HG02981 (cell line): Measurements from ENCODE around the gene PDGFRA.

Experiments used
- ATAC-seq: cut with Tn5 transposase; IDR thresholded peaks from one replicate; pipeline ENCODE4 v1.9.1; 2021; ENCODE audit warnings: mild to moderate bottlenecking, moderate library complexity; ENCODE audit not compliant: unreplicated experiment

Gene PDGFRA

GRCh38 chr4:54254915-54255246 lies 25.8 kb downstream of the PDGFRA start:
- no peak for ATAC-seq

- no peak for ATAC-seq
Measured at GRCh38 chr4:54255881-54256280, 26.8 kb downstream of the PDGFRA start.

GRCh38 chr4:54256491-54257486 lies 27.7 kb downstream of the PDGFRA start:
- ATAC-seq: no peak

- ATAC-seq: no peak
Measured at GRCh38 chr4:54265366-54265765, 36.3 kb downstream of the PDGFRA start.

GRCh38 chr4:54268151-54268550 lies 39.1 kb downstream of the PDGFRA start:
- ATAC-seq: no peak

DNA sequence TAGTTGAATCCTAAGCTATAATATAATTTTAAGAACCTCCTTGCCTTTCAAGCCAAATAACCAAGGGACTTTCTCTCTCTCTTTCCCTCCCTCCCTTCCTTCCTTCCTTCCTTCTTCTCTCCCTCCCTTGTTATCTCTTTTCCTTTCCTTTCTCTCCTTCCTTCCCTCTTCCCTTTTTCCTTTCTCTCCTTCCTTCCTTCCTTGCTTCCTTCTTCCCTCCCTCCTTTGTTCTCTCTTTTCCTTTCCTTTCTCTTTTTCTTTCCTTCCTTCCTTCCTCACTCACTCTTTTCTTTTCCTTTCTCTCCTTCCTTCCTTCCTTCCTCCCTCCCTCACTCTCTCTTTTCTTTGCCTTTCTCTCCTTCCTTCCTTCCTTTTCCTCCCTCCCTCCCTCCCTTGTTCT lies 42.4 kb downstream of the PDGFRA start:
- no peak for ATAC-seq

- ATAC-seq: no peak
Measured at GRCh38 chr4:54272051-54272450, 43.0 kb downstream of the PDGFRA start.

GRCh38 chr4:54274264-54274663 lies 45.2 kb downstream of the PDGFRA start:
- ATAC-seq: no peak

DNA sequence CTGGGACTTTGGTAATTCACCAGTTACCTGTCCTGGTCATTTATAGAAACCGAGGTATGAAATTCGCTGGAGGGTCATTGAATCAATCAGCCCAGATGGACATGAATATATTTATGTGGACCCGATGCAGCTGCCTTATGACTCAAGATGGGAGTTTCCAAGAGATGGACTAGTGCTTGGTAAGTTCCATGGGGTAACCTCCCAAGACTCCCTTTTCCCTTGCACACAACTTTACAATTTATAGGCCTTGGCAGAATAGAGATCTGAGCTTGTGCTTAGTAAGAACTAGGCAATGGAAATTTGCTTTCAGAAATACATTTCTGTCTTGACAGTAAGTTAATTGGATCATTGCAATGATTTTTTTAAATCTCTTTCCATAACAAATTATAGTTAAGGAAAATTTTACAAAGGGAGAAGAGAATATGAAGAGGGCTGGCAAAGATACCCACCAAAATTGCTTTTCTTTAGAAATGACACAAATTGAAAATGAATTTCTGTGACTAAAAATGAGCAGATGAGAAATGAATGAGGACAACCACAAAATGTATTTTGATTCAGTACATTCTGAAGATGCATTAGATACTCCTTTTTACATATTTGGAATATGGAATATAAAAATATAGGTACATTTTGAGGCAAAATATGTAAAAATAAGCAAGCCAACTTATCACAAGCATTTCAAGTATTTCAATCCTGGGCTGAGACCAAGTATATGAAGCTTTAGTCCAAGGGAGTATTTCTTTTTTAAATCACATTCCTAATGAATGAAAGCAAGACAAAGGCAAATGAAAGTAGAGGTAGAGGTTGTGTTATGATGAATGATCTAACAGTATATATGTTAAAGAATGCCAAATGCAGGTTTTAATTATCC lies 45.9 kb downstream of the PDGFRA start:
- no peak for ATAC-seq

GRCh38 chr4:54276641-54277430 lies 47.7 kb downstream of the PDGFRA start:
- no peak for ATAC-seq

DNA sequence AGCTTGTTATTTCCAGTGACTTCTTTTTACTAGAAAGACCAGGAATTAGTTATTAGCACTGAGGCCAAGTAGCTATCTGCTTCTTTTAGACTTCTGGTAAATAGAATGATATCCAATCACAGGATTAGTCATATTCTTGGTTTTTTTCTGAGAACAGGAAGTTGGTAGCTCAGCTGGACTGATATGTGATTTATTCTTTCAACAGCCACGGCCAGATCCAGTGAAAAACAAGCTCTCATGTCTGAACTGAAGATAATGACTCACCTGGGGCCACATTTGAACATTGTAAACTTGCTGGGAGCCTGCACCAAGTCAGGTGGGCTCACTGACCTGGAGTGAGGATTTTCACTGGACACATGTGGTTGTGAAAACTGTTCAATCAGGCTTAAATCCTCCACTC lies 48.6 kb downstream of the PDGFRA start:
- peak; percentile 80 for ATAC-seq

- no peak for ATAC-seq
Measured at GRCh38 chr4:54278216-54278615, 49.1 kb downstream of the PDGFRA start.

GRCh38 chr4:54281054-54281766 lies 52.1 kb downstream of the PDGFRA start:
- no peak for ATAC-seq

DNA sequence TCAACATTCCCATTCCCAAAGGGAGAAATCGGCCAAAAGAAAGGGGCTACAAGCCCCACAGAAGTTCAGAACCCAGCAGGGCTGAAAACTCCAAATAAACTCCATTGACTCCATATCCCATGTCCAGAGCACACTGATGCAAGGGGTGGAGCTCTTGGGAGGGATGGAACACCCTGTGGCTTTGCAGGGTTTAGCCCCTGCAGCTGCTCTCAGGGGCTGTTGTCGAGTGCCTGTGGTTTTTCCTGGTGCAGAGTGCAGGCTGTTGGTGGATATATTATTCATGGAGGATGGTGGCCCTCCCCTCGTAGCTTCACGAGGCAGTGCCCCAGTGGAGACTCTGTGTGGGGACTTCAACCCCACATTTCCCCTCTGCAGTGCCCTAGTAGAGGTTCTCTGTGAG lies 53.7 kb downstream of the PDGFRA start:
- ATAC-seq: no peak

- no peak for ATAC-seq
Measured at GRCh38 chr4:54289316-54289715, 60.2 kb downstream of the PDGFRA start.

GRCh38 chr4:54290980-54291379 lies 61.9 kb downstream of the PDGFRA start:
- ATAC-seq: no peak

DNA sequence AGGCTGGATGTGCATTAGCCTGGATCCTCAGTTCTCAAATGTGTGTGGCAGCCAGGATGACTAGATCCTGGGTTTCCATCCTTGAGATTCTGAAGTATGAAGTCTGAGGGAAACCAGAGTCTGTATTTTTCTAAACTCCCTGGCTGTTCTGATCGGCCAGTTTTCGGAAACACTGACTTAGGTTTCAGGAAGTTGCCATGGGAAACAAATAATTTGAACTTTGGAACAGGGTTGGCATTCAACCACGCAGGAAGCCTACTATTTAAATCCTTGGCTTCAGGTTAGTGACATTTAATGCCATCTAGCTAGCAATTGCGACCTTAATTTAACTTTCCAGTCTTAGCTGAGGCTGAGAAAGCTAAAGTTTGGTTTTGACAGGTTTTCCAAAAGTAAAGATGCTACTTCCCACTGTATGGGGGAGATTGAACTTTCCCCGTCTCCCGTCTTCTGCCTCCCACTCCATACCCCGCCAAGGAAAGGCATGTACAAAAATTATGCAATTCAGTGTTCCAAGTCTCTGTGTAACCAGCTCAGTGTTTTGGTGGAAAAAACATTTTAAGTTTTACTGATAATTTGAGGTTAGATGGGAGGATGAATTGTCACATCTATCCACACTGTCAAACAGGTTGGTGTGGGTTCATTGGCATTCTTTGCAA lies 67.6 kb downstream of the PDGFRA start:
- no peak for ATAC-seq

GRCh38 chr4:54308110-54308509 lies 79.0 kb downstream of the PDGFRA start:
- ATAC-seq: no peak

- ATAC-seq: peak; percentile 97
Measured at GRCh38 chr4:54315561-54316538, 86.8 kb downstream of the PDGFRA start.
